GM19397 (cell line): Measurements from ENCODE around the gene MYO3B.
"Not testable (repeated sequence)": the region's sequence is repeated elsewhere in the genome, so short reads cannot be mapped to it uniquely, and the experiment has no call there.

ENCODE experiments used
- ATAC-seq: cut with Tn5 transposase; IDR thresholded peaks from one replicate; pipeline ENCODE4 v1.9.1; 2021; ENCODE audit warnings: mild to moderate bottlenecking, moderate library complexity; ENCODE audit not compliant: unreplicated experiment

The MYO3B gene

GRCh38 chr2:170401187-170401586 lies 223.2 kb downstream of the MYO3B start:
- ATAC-seq = no peak

DNA sequence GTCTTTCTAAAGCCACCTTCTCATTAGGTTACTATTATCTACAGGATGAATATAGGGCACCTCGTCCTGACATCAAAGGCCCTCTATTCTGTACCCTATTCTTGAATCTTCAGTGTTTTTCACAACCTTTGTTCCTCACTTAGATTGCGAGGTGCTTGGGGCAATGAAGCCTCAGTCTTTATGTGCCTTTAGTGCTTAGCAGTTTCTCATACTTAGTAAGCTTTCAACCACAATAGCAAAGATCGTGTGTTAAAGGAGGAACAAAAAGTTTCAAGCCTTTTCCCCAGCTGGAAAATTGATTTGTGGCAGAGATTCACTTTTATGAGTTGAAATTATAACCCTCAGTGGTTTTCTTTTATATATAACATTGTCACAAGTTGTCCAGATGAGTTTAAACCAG lies 226.9 kb downstream of the MYO3B start:
- no peak for ATAC-seq

- ATAC-seq = no peak
Observed at GRCh38 chr2:170405326-170405725, 227.4 kb downstream of the MYO3B start.

DNA sequence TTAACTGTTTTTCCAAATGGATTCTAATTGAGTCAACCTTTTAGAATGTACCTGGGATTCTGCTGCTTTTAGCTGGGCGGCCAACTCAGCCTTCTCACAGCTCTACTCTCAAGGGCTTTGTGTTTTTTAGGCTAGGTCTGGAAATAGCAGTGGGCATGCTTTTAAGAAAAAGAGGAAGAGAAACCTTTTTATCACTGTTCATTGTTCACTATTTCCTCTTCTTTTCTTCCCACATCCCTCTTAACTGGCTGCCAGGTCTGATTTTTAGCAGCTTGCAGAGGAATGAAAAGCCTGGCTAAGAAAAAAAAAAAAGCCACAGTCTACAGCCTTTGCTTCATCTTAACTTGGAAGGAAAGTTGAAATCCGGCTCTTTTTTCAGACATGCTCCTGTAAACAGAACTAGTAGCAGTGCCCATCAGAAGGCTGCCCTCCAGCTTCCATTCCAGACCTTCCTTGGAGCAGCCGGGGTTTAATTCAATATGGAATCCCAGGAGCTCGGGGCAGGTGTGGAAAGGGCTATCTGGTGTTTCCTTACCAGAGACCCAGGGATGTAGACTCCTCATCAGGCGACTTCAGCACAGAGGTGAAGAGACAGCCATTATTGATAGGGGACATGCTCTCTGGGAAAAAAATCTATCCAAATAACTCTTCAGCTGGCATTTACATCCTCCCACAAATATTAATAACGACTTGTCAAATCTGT lies 230.7 kb downstream of the MYO3B start:
- ATAC-seq = no peak

DNA sequence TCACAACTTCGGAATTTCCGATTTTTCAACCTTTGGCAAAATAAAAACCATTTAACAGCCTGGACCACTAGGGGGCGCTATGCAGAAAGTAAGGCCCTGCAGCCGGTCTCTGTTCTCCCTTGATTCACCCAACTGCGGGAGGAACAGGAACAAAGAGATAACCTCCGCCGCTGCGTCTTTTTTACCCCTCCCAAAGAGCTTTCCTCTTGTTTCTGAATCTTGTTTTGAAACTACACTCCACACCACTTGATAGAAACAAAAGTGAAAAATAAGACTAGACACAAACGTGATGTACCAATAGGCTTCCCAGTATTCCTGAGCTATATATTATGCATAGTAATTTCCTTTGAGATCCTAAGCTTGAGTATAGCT lies 231.2 kb downstream of the MYO3B start:
- no peak for ATAC-seq

DNA sequence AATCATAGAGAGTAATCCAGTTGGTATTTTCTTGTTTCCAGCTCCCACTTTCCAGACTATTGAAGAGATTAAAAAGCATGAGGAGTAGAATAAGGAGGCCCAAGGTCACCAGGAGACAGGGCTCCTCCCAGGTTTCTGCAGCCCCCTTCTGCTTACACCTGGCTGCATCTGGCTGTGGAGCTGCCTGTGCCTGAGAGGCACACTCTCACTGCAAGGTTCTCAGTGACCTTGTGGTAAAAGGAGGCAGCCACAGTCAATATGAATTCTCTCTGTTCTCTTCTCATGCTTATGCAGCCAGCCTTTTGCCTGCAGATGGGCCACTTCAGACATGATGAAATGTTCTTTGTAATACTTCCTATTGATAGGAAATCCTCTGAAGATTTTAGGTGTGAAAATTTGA lies 233.7 kb downstream of the MYO3B start:
- no peak for ATAC-seq

GRCh38 chr2:170420961-170421687 lies 243.2 kb downstream of the MYO3B start:
- no peak for ATAC-seq

DNA sequence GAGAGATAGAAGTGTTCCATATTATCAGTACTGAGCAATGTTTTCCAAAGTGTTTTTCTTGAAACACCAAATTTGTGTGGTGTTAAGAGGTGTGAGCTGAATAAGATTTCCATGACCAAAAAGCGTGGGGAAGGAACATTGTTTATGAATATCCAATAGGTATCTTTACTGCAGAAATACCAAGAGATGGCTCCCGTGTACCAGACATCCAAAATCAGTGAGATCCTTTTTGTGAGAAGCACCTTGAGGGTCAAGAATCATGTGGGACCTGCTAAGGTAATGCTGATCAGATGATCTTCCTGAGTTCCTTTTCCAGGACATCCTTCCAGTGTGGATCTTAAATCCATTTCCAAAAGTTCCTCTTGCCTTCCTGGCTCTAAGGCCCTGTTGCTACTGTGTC lies 246.0 kb downstream of the MYO3B start:
- no peak for ATAC-seq

DNA sequence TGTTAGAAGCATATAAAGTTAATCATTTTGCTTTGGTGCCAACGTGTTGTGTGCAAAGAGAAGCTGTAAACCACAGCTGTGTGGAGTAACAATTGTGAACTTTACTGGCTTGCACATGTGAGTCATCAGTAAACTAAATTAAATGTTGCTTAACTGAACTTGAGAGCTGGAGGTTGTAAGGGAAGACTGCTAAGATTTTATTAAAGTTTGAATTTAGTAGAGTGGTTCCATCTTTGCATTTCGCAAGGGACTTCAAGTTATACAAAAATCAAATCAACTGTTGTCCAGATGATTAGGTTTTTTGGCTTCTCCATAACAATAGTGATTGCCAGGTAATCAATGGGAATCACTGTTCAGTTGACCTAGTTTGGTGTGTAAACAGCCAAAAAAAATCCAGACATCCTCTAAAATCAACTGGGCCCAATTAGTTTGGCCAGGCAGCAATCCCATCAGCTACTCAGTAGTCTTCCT lies 247.4 kb downstream of the MYO3B start:
- no peak for ATAC-seq

GRCh38 chr2:170428868-170429267 lies 250.9 kb downstream of the MYO3B start:
- ATAC-seq = no peak

- ATAC-seq = no peak
Observed at GRCh38 chr2:170432823-170433222, 254.9 kb downstream of the MYO3B start.

GRCh38 chr2:170433448-170433847 lies 255.5 kb downstream of the MYO3B start:
- no peak for ATAC-seq

DNA sequence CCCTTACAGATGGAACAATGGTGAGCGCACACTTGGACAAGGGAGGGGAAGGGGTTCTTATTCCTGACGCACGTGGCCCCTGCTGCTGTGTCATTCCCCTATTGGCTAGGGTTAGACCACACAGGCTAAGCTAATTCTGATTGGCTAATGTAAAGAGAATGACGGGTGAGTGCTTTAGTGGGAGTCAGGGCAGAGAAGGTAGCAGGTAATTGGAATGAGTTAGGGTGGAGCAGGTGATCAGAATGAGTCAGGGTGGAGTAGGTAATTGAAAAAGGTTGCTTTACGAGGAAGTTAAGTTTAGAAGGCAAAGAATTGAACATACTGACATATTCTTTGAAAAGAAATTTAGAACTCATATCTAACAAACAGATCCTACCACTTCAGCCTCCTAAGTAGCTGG lies 256.4 kb downstream of the MYO3B start:
- not testable (repeated sequence) for ATAC-seq

GRCh38 chr2:170434900-170435621 lies 257.1 kb downstream of the MYO3B start:
- no peak for ATAC-seq

DNA sequence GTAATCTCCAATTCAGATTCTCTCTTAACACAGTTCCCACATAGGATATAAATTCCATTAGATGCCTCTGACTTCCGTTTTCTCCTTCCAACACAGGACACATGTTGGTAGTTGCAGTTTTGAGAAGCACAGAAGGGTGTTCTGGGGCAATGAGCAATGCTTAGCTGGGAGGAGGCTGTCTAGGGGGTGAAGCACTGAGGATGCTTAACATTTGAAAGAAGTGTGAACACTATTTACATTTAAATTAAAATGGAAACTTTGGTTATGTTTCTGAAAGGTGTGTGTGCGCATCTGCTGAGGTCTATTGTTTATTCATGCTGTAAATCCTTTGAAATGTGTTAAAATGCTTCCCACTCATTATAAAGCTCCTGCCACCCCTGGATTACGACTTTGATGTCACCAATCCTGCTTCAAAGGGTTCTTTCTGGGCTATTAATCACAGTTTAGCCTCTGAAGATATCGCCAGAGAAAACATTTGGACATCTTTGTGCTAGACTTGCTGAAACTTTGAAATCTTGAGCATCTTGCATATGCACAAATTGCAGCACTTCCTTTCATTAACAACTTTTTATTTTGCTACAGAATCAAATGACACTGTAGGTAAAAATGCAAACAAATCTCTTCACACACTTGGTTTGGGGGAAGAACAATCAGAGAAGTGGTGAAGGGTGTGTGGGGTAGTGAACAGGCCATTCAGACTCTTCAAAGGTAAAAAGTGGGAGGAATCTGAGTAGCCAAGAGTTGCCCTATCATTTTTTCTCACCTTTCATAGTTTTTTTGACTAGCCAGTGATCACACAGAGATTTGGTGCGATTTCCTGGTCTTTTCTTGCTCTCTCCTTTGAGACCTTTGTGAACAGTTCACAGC lies 258.4 kb downstream of the MYO3B start:
- ATAC-seq = no peak

DNA sequence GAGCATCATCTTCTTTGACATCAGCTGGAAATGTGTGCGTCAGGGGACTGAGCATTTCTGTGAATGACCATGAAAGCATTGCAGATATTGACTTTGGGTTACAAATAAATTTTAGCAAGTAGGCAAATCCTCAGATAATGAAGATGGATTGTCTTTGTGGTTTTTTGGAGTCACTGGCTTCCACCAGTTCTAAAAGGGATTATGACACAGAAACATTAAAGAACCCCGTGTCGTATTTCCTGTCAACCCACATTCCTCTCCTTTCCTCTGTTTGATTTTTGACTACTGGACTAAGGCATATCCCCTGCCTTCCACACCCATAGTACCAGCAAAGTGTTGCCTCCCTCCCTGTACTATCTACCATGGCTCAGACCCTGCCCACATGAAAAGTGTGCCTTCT lies 268.1 kb downstream of the MYO3B start:
- no peak for ATAC-seq

DNA sequence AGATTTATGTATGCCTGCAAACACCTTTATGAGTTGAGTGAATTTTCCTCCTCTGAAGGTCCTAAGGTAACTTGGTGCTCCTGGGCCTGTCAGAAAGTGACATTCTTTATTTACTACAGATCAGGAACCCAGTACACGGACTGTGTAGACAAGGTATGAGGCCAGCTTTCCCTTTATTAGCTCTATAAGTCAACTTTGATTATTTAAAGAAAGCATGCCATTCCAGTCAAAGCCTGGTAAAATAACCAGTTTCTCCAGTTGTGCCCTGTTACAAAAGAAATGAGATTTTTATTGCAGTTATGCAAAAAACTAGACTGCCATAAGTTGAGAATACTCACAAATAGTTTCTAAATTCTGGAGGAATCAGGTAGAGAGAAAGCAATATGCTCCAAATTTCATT lies 271.1 kb downstream of the MYO3B start:
- no peak for ATAC-seq

DNA sequence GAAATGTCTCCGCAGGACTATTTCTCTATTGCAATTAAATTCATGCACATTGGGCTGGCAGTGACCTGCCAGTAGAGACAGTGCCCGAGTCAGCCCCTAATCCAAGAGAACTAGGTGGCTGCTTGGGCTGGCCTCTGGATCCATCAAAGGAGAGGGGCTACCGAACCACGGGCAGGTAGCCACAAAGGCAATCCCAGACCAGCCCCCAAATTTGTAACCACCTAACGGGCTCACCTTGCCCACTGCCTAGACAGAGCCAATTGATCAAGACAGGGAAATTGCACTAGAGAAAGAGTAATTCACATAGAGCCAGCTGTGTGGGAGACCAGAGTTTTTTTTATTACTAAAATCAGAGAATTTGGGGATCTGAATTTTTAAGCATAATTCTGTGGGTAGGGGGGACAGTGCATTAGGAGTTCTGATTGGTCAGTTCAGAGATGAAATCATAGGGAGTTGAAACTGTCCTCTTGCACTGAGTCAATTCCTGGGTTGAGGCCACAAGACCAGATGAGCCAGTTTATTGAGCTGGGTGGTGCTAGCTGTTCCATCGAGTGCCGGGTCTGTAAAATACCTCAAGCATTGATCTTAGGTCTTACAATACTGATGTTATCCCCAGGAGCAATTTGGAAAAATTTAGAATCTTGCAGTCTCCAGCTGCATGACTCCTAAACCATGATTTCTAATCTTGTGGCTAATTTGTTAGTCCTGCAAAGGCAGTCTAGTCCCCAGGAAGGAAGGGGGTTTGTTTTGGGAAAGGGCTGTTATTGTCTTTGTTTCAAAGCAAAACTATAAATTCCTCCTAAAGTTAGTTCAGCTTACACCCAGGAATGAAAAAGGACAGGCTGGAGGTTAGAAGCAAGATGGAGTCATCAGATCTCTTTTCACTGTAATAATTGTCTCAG lies 276.8 kb downstream of the MYO3B start:
- no peak for ATAC-seq

GRCh38 chr2:170455617-170456426 lies 277.9 kb downstream of the MYO3B start:
- ATAC-seq = no peak
